GM19351 (cell line): Measurements from ENCODE around the gene ZNF786.
"Not testable (repeated sequence)": the region's sequence is repeated elsewhere in the genome, so short reads cannot be mapped to it uniquely, and the experiment has no call there.

Experiments used
- ATAC-seq: cut with Tn5 transposase; IDR thresholded peaks from one replicate; pipeline ENCODE4 v1.9.1; 2021; ENCODE audit warnings: mild to moderate bottlenecking, moderate library complexity; ENCODE audit not compliant: unreplicated experiment

ZNF786 gene

GRCh38 chr7:149090397-149091195, at the start of gene ZNF786:
TSS of gene ZNF786 (minus strand) at chr7:149090718. CDS start at chr7:149090640, 78 bp downstream.
- ATAC-seq, result peak; percentile 80

- no peak for ATAC-seq
Measured at GRCh38 chr7:149136118-149136517, 45.6 kb upstream of the ZNF786 start.

GRCh38 chr7:149133028-149133710, 42.7 kb upstream of the ZNF786 start:
- no peak for ATAC-seq

- ATAC-seq, result no peak
Measured at GRCh38 chr7:149130572-149131198, 40.2 kb upstream of the ZNF786 start.

GRCh38 chr7:149126662-149127266, 36.2 kb upstream of the ZNF786 start:
- ATAC-seq, result peak; percentile 41

GRCh38 chr7:149125863-149126661, 35.5 kb upstream of the ZNF786 start, which contains the start of gene ZNF425:
TSS of gene ZNF425 (minus strand) at chr7:149126324. CDS start at chr7:149126213, 111 bp downstream.
- peak; percentile 78 for ATAC-seq

GRCh38 chr7:149125189-149125862, 34.8 kb upstream of the ZNF786 start:
- no peak for ATAC-seq

- no peak for ATAC-seq
Measured at GRCh38 chr7:149109969-149110368, 19.5 kb upstream of the ZNF786 start.

GRCh38 chr7:149104749-149105148, 14.2 kb upstream of the ZNF786 start:
- no peak for ATAC-seq

GRCh38 chr7:149104214-149104613, 13.7 kb upstream of the ZNF786 start:
- ATAC-seq, result no peak

GRCh38 chr7:149103424-149103823, 12.9 kb upstream of the ZNF786 start:
- no peak for ATAC-seq

GRCh38 chr7:149102666-149103065, 12.1 kb upstream of the ZNF786 start:
- ATAC-seq, result no peak

GRCh38 chr7:149100821-149101220, 10.3 kb upstream of the ZNF786 start:
- ATAC-seq, result no peak

- no peak for ATAC-seq
Measured at GRCh38 chr7:149099058-149099457, 8.5 kb upstream of the ZNF786 start.

GRCh38 chr7:149097088-149097487, 6.6 kb upstream of the ZNF786 start:
- ATAC-seq, result no peak

- ATAC-seq, result no peak
Measured at GRCh38 chr7:149093228-149093627, 2.7 kb upstream of the ZNF786 start.

GRCh38 chr7:149092244-149092643, 1.7 kb upstream of the ZNF786 start:
- ATAC-seq, result not testable (repeated sequence)

GRCh38 chr7:149087376-149087775, 3.1 kb downstream of the ZNF786 start:
- ATAC-seq, result no peak

GRCh38 chr7:149085866-149086265, 4.7 kb downstream of the ZNF786 start:
- no peak for ATAC-seq

GRCh38 chr7:149084407-149084806, 6.1 kb downstream of the ZNF786 start:
- ATAC-seq, result no peak
